PC-9 (cell line): ENCODE results near the gene C8G.

Experiments
- CTCF ChIP-seq: fragments of 200-600 bp; sonication (generic); conservative IDR thresholded peaks from 2 replicates; pipeline ENCODE4 v1.6.1; 2017; ENCODE audit warnings: mixed run types, antibody characterized with exemption, mild to moderate bottlenecking, moderate library complexity
- EZH2 ChIP-seq: fragments of 200-600 bp; sonication (generic); IDR thresholded peaks from 2 replicates; pipeline ENCODE4 v1.8.0; 2017; ENCODE audit warnings: antibody characterized with exemption, low read depth

GRCh38 chr9:136926154-136926704, 18.8 kb upstream of the C8G start:
- TF ChIP-seq CTCF = no peak; the same call in 1 of the 2 replicates
- TF ChIP-seq EZH2 = no peak
